ENCODE data around the gene FETUB.

DNA sequence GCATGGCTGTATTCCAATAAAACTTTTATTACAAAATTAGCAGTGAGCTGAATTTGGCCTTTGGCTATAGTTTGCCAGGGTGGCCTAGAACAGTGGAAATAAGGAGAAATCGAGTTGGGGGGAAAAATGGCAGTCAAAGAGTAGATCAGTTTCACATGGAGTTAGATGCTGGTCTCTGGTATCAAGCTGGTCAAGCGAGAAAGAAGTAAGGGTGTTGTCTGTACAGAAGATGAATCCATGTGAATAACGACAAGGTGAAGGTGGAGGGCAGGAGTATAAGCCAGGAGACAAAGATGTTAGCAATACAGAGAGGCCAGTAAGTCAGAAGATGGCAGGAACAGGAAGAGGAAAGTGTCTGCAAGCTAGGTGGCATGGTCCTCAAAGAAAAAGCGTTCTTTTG lies 15.6 kb upstream of the FETUB start:
- TF ChIP-seq, protein P1, sequence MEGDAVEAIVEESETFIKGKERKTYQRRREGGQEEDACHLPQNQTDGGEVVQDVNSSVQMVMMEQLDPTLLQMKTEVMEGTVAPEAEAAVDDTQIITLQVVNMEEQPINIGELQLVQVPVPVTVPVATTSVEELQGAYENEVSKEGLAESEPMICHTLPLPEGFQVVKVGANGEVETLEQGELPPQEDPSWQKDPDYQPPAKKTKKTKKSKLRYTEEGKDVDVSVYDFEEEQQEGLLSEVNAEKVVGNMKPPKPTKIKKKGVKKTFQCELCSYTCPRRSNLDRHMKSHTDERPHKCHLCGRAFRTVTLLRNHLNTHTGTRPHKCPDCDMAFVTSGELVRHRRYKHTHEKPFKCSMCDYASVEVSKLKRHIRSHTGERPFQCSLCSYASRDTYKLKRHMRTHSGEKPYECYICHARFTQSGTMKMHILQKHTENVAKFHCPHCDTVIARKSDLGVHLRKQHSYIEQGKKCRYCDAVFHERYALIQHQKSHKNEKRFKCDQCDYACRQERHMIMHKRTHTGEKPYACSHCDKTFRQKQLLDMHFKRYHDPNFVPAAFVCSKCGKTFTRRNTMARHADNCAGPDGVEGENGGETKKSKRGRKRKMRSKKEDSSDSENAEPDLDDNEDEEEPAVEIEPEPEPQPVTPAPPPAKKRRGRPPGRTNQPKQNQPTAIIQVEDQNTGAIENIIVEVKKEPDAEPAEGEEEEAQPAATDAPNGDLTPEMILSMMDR (IDR thresholded peaks at IDR 0.05): no peak
- no peak for TF ChIP-seq POLR2AphosphoS5 (IDR thresholded peaks at IDR 0.05)
- no peak for TF ChIP-seq EP300 (IDR thresholded peaks at IDR 0.05)

All from sigmoid colon (tissue), 4 donors.